Upper lobe of left lung (tissue), 4 donors: ENCODE results near the gene AFF3.

Experiments used
- CTCF ChIP-seq, 6 experiments: fragments of 450-650 bp in 4 of 6; fragments of 200-600 bp in 2 of 6; sonication (generic) in 2 of 6; IDR thresholded peaks; one replicate each; pipeline ENCODE4 v1.5.1; 2016 to 2019; ENCODE audit warnings: antibody characterized with exemption in 6 of 6
- POLR2A ChIP-seq, 4 donors: fragments of 450-650 bp; IDR thresholded peaks; one replicate each; pipeline ENCODE4 v1.5.1; 2016 to 2017; ENCODE audit warnings: antibody characterized with exemption in 4 of 4, mild to moderate bottlenecking in 2 of 4

- TF ChIP-seq CTCF (IDR thresholded peaks at IDR 0.05) = no peak
- no peak for TF ChIP-seq POLR2A (IDR thresholded peaks at IDR 0.05)
These were observed 4.2 kb upstream of the AFF3 start for GRCh38 chr2:100146657-100146960.
